ENCODE results near the gene PDE4D. TPM values are rescaled to one million over a fixed set of nuclear protein-coding genes. Genes with fewer than 3 reads are reported as not detected.

PDE4D gene
- total and polyA plus RNA-seq, 2 of the 4 experiments (the other 2 are of a cell fraction) = 1.4 to 7.9 TPM

GRCh38 chr5:59346514-59346913 lies 547.0 kb downstream of the PDE4D start:
- Histone ChIP-seq H2BK20ac (ENCODE audit: low read depth, low read length) (no peak overlapping the region), H3K4me1 (ENCODE audit: control insufficient read depth, insufficient read depth, low read length) (no peaks in the 10 kb centered on the region), H4K91ac (ENCODE audit: insufficient read depth, low read depth, low read length) (no peak overlapping the region), H3K4me3 (ENCODE audit: insufficient read depth, low read depth, low read length) (no peak overlapping the region), H3K56ac (ENCODE audit: extremely low read depth, insufficient read depth, low read length) (no peak overlapping the region), H3K4me2 (ENCODE audit: low read depth, low read length) (no peak overlapping the region), H3K14ac (replicated peaks; ENCODE audit: low read depth, low read length) (no peak overlapping the region), H3K36me3 (ENCODE audit: control insufficient read depth, insufficient read depth, low read length) (no peaks in the 10 kb centered on the region), H2BK5ac (ENCODE audit: low read depth, low read length, poor library complexity, severe bottlenecking) (no peak overlapping the region), H4K20me1 (ENCODE audit: insufficient read depth, low read length) (no peaks in the 10 kb centered on the region), H3K9me1 (ENCODE audit: insufficient read depth, low read length) (no peaks in the 10 kb centered on the region), H3K9ac (ENCODE audit: low read depth, low read length) (no peak overlapping the region), H3K27me3 (ENCODE audit: control insufficient read depth, insufficient read depth, low read length) (no peaks in the 10 kb centered on the region), H3K9me3 (ENCODE audit: control insufficient read depth, insufficient read depth, low read length) (no peaks in the 10 kb centered on the region), H3K23ac (ENCODE audit: low read depth, low read length) (no peak overlapping the region), H4K8ac (ENCODE audit: low read depth in 2 of 2, low read length in 2 of 2) (no peak overlapping the region), H3K18ac (ENCODE audit: low read depth, low read length) (no peak overlapping the region), H3K27ac (ENCODE audit: insufficient read depth, low read length) (no peak overlapping the region), H4K5ac (ENCODE audit: low read depth, low read length) (no peak overlapping the region), H2AK5ac (ENCODE audit: low read depth, low read length) (no peak overlapping the region), H2AK9ac (replicated peaks; ENCODE audit: low read depth, low read length, poor library complexity) (no peak overlapping the region), H3K4ac (ENCODE audit: low read depth, low read length) (no peak overlapping the region), H2BK120ac (ENCODE audit: low read depth, low read length) (no peak overlapping the region), H3K79me1 (ENCODE audit: low read depth in 1 of 2, low read length in 2 of 2) (no peaks in the 10 kb centered on the region), H2AFZ (replicated peaks; ENCODE audit: low read length, poor library complexity) (no peak overlapping the region), H2BK15ac (ENCODE audit: low read depth, low read length) (no peak overlapping the region)
- dilution Hi-C loops (cut with HindIII; ENCODE audit: low sequenced_read_pairs, unreplicated experiment) (no loop called here), in situ Hi-C loops (cut with MboI; ENCODE audit: low sequenced_read_pairs) (no loop called here), intact Hi-C loops (cut with micrococcal nuclease) (no loop called here)
- DNase-seq (no peak), ATAC-seq (ENCODE audit: low read depth) (no peak)
- ChIA-PET CTCF (no interaction called here), POLR2A (ENCODE audit: unreplicated experiment) (no interaction called here)
- TF ChIP-seq FOS (IDR thresholded peaks at IDR 0.05; ENCODE audit: low read depth, low read length) (no peak), MXI1 (IDR thresholded peaks at IDR 0.05; ENCODE audit: borderline replicate concordance, low read depth, low read length) (no peak), MAFK (IDR thresholded peaks at IDR 0.05; ENCODE audit: low read depth, low read length) (no peak), USF2 (IDR thresholded peaks at IDR 0.05; ENCODE audit: low read depth, low read length) (no peak)
- TF ChIP-seq, protein P1, sequence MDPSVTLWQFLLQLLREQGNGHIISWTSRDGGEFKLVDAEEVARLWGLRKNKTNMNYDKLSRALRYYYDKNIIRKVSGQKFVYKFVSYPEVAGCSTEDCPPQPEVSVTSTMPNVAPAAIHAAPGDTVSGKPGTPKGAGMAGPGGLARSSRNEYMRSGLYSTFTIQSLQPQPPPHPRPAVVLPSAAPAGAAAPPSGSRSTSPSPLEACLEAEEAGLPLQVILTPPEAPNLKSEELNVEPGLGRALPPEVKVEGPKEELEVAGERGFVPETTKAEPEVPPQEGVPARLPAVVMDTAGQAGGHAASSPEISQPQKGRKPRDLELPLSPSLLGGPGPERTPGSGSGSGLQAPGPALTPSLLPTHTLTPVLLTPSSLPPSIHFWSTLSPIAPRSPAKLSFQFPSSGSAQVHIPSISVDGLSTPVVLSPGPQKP (IDR thresholded peaks at IDR 0.05; ENCODE audit: borderline replicate concordance, low read depth, low read length) = no peak
- BruUV-seq (replicated peaks) = no TSS peak
- no CpG with 5 or more reads among the region's 7 CpGs for WGBS, 2 experiments (ENCODE audit: extremely low coverage in 2 of 2, insufficient read length in 1 of 2)

All from IMR-90 (cell line).